Eye (tissue), 1 donor: ENCODE measurements around the gene SRP14.
"Not testable (repeated sequence)": the region's sequence is repeated elsewhere in the genome, so short reads cannot be mapped to it uniquely, and the experiment has no call there.

Experiments
- DNase-seq: peaks from one replicate; pipeline ENCODE4 v3.0.0-alpha.2; 2015

SRP14 gene

DNA sequence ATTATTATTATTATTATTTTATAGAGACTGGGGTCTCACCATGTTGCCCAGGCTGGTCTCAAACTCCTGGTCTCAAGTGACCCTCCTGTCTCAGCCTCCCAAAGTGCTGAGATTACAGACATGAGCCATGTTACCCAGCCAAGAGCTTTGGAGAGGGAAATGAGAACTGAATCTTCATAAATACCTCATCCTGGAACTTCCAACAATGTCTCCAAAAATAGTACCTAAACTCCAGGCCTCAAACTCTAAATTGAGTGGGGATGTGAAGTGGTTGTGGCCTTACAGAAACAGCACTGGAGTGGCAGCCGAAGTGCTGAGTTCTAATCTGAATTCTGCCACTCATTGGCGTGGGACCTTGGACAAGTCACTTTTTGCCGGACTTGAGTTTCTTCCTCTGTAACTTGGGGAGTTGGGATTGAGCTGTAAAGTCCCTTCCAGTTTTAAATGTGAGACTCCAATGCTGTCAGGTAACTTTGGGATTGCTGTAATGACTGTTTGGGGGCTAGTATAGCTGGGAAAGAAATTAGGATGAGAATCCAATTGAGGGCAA, 10.0 kb upstream of the SRP14 start:
- DNase-seq: no peak

DNA sequence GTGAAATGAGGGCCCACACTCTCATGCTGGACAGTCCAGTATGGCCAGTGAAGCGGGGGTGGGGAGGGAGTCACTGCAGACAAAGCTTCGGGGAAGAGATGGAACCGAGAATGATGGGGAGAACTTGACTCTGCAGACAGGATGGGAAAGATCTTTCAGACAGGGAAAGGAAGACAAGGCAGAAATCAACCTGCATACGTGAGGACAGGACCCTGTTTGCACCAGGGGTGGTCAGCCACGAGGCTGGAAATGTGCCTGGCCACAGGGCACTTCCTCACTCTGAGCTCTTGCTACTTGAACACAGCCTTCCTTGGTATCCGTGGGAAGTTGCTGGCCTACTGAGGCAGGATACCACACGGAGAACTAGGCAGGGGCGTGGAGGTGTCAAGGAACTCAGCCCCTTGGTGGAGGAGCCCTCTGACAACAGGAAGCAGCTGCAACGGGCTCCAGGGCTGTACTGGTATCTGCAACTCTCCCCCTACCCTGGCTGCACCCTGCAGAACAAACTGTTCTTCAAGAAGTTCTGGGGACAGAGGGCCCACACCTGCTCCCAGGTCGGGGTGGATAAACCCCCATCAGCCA, 9.3 kb upstream of the SRP14 start:
- no peak for DNase-seq

DNA sequence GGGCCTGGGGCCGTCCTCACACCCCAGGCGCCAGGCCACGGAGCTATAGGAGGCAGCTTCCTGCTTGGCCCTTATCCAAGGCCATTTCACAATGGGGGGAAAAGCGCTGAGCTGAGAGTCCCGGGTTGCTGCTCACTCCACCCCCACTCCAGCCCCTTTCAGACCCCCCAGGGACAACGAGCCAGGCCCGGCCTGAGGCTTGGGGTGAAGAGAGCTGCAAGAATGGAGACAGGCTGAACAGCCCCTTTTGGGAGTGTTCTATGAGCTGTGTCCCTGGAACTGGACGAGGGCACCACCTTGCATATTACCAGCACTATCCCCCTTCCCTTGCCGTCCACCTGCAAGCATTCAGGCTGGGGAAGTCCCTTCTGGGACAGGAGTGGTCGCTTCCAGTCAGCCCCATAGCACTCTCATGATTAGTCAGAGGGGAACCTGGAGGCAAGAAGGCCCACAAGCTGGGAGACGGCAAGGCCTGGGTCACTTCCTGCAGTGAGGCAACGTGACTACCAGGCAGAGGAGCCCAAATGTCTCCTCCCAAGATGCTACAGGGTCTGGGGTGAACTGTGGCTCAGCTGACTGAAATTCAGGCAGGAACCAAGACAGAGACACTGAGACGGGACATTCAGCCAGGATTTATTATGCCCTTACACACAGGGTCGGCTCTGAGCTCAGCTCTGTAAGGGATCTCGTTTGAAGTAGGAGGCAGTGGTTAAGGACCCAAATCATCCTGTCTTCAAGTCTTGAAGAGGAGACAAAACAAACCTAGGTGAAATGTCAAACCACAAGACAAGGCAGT, 8.6 kb upstream of the SRP14 start:
- no peak for DNase-seq

DNA sequence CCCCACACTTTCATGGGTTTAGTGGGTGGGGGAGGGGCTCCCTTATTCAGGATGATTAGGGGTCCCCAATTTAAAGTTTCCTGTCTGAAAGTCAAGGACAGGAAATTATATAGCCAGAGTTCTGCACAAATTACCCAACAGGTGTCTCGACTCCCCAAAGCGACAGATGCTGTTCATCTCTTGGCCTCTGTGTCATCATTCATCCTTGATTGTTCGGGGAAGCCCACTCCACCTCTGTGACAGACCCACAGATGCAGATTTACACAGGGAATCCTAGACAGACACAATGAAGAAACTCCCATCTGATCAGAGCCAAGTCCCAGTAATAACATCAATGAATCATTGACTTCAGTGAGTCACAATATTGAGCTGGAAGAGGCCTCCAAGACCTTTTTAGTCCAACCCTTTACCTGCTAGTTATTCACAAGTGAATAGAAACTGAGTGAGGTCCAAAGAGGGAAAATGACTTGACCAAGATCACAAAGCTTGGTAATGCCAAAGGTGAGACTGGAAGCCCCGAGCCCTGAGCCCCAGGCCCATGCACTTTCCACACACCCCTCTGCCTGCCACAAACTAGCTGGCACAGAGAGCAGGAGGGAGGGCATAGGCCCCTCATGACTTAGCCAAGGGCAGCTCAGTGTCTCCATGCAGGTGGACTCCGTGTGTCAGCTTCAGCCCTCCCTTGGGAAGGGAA, 7.9 kb upstream of the SRP14 start:
- no peak for DNase-seq

DNA sequence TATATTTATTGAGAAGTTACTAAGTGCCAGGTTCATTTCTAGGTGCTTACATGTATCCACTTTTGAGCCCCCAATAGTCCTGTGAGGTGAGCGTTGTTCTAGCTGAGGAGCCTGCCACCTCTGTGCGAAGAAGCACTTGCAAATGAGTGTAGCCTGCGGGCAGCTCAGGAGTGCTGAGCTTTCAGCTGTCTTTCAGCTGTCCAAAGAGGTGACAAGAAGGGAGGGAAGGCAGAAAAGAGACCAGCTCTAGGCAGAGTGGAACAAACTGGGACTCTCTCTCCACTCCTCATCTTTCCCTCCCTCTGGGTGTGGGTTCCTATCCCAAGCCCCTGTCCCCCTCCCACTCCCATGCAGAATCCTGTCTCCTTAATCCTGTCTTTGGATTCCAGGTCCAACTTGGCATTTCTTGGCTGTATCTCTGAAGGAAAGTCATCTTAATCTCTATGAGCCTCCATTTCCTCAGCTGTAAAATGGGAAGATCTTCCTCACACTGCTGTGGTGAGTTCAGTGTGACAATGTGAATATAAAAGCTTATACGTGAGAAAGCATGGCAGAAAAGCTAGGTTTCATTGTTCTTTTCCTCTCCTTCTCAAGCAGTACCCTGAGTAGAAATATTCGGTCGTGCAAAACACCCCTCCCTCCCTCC, 6.7 kb upstream of the SRP14 start:
- no peak for DNase-seq

DNA sequence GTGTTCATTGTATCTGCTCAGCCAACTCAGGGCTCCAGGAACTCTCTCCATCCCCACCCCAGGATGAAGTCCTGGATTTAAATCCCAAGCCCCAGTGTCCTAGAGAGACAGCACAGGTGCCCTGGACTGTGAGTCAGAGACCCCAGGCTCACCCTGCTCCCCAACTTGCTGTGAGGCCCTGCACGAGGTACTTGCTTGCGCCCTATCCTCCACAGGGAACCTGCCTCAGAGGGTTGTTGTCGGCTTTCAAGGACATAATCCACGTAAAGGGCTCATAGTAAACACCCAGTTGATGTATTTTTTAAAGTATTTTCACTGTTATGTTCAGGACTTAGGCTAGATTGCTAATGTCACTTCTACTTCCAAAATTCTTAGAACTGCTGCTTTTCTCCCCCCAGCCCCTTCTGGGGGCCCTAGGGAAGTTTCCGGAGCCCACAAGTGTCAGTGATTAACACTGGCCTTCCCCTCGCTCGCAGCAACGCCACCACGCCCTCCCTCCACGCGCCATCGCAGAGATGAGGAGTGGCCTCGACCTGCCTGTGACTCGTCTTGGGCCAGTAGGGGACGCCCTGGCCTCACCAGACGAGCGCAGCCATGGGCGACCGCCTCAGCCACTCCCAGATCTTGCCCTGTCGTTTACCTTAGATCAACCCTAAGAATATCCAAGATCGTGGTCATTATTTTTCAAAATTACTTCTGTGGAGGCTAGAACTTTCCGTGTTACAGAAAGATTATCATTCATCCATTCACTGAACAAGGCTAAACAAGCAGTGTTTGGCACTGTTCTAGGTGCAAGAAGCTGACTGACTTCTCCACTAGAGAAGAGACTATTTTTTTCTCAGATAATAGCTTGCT, 6.0 kb upstream of the SRP14 start:
- DNase-seq: peak; percentile 88

DNA sequence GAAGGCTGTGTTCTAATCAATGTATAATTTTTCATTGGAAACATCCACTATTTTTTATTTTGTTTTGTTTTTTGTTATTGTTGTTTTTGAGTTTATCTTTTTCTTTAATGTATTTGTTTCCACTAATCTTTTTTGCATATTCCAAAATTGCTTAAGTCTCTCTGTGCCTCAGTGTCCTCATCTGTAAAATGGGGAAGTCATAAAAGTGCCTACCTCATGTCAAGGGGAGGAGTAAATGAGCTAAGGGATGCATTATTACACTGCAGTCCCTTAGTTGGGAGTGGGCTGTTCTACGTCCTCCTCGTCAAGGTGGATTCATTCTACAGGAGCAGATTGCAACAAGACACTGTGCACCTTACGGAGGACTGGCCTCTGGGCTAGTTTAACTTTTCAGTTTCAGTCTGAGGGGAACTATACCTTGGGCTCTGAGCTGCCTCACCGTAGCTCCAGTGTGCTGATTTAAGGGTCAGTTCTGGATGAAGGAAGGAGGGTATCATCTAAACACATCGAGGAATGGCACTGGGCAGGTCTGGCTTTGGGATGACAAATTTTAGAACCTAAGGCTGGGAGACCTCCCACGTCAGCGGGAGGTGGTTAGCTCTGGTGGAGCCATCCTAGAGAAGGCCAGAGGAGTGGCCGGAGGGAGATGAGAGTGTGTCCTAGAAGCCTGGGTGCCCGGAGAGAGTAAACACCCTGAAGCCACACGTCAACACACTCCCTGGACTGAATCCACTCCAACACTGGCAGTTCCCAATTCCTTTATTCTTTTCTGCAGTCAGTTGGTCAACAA, 5.1 kb upstream of the SRP14 start:
- no peak for DNase-seq

DNA sequence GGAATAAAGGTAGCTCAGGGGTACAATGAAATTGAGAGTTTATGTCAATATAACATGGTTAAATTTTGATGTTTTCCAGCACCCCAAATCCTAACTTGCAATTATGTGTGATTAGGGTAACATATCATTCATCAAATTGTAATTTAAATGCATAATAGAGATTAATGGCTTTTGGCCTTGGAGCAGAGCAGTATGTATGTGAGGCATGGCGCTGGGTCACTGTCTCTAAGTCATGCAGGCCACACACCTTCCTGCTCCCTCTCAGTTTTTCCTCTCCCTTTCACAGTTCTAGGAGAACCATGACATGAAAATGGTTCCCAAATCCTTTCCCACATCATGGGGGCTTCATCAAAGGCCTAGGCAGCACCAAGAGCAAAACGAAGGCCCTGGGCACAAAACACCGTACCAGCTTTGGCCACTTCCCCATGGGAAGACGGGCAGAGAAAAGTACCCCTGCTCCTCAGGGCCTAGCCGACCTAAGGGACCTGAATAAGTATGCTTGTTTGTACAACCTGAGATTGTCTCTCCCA, 3.9 kb upstream of the SRP14 start:
- no peak for DNase-seq

DNA sequence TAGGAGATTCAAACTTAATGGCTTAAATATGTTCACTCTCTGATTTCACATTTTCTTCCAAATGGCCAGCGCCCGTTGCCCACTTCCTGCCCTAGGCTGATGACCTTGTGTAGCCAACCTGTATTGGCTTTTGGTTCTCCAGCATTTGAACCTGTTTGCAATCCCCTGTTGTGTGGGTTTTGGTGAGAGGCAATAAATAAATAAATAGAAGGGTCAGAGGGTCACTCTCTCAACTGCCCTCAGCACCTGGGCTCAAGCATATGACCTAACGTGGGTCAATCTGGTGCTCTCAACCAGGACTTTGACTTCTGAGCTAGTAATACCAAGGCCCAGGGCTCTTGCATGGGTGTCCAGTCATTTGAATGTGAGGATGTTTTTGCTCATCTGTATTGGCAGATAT, 1.8 kb upstream of the SRP14 start:
- DNase-seq: no peak

DNA sequence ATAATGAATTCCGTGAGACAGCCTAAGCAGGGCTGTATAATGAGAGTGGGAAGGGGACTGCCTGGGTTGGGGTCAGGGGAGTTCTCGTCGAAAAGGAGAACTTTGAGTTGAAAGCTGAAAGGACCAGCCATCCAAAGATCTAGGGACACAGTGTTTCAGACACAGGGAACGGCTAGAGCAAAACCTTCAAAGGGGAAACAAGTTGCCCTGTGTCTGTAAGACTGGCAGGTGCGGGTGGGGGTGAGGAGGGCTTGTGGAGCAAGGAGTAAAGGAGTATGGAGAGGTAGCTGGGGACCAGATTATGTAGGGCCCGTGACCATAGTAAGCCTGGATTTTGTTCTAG, 1.3 kb upstream of the SRP14 start:
- no peak for DNase-seq

DNA sequence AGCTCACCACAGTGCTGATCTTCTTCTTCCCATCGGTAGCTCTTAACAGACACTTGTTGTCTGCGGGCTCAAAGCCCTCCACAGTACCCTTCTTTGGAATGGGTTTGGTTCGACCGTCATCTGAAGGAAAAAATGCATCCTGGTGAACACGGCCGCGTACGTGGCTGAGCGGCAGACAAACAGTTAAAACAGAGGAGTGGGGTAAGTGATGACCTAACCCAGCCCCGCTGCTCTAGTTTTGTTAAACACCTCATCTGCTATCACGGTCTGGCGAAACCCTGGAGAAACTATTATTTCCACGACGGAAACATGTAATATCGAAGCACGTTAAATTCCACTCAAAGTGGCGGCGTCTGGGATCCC, 725 bp downstream of the SRP14 start:
- DNase-seq: no peak

DNA sequence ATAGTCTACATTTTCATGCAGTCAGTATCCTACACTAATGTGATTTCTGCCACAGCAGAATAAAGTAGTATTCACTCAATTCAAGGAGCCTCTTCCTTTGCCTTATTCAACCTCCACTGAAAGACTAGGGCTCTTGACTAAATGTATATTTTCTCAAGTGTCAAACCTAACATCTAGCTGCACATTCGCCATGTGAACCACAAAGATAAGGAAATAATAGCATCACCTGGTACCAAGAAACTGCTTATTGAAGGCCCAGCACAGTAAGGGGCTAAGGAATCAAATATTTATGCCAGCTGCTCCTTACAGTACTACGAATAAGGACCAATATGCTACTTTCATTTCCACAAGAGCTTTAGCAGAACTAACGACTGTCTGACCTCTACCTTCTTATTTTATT, 1.3 kb downstream of the SRP14 start:
- DNase-seq: no peak

DNA sequence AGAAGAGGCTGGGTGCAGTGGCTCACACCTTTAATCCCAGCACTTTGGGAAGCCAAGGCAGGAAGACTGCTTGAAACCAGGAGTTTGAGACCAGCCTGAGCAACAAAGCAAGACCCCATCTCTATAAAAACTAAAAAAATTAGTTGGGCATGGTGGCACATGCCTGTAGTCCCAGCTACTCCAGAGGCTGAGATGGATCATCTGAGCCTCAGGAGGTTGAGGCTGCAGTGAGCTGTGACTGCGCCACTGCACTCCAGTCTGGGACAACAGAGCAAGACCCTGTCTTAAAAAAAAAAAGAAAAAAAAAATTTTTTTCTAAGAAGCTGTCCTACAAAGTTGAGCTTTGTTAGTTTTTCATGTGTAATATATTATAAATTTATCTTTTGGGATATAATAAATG, 3.8 kb downstream of the SRP14 start:
- DNase-seq: not testable (repeated sequence)

DNA sequence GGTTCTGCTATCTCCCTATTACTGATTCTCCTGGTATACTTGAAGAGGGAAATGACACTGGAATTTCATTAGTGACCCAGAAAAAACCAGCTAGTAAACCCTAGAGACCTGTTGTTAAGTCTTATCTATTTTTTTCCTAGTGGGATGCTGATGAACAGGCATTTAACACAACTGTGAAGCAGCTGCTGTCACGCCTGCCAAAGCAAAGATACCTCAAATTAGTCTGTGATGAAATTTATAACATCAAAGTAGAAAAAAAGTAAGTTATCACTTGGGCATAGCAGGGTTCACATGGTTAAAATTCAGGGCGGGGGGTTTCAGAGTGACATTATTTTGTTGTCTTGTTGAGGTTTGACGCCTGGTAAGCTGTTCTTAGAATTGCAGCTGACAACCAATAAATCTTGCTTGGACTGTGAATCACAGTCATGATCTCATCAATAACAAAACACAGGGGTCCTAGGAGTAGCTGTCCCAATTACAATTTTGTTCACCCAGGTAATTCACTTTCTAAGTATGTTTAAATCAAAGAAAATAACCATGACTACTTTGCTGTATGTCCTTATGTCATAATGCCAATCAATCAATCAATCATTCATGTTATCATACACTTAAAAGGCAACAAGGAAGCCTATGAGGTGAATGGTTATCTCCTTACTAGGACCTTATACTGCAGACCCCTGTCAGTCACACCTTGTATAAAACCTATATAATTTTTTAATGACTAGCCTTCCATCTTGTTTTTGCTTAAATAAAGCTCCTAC, 4.6 kb downstream of the SRP14 start:
- DNase-seq: no peak

DNA sequence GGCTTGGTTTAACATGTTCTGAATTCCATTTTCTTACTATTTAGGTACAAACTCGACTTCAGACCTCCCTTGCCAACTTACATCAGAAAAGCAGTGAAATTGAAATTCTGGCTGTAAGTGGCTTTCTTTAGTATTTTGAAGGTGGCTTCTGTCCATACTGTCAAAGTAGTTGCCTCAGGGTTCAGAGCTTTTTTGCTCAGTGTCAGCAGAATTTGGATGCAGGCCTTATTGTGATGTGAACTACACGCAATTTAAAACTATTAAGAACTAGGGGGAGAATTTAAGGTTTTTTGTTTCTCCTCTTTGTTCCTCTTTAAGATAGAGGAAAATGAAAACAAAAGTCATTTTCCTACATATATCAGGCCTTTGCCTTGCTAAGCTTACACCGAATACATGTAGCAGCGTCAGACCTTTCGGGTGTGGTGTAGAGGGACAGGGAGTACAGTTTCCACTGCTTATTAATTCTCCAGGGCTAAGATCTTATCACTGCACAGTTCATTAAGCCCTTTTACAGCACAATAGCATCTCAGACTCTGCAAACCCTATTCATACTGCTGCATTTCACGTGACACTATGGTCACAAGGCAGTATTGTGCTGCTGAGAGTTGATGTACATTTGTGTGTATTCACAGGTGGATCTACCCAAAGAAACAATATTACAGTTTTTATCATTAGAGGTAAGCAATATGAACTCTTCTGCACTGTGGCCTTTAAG, 6.7 kb downstream of the SRP14 start:
- no peak for DNase-seq

DNA sequence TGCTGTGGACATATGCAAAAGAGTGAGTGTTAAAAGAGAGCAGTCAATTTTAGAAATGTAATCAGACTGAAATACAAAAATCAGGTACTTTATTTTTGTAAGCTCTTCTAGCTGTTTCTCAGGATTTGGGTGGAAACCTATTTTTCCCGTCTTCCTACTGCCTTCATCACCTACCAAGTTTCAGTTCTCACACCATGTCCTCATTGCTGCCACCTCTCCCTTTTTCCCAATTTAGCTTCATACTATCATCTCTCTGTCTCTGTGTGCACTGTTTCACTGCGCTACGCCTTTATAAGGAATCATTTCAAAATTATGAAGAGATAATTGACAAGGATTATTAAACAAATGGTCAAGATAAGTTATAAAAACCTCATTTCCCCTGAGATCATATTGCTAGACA, 7.7 kb downstream of the SRP14 start:
- DNase-seq: no peak

DNA sequence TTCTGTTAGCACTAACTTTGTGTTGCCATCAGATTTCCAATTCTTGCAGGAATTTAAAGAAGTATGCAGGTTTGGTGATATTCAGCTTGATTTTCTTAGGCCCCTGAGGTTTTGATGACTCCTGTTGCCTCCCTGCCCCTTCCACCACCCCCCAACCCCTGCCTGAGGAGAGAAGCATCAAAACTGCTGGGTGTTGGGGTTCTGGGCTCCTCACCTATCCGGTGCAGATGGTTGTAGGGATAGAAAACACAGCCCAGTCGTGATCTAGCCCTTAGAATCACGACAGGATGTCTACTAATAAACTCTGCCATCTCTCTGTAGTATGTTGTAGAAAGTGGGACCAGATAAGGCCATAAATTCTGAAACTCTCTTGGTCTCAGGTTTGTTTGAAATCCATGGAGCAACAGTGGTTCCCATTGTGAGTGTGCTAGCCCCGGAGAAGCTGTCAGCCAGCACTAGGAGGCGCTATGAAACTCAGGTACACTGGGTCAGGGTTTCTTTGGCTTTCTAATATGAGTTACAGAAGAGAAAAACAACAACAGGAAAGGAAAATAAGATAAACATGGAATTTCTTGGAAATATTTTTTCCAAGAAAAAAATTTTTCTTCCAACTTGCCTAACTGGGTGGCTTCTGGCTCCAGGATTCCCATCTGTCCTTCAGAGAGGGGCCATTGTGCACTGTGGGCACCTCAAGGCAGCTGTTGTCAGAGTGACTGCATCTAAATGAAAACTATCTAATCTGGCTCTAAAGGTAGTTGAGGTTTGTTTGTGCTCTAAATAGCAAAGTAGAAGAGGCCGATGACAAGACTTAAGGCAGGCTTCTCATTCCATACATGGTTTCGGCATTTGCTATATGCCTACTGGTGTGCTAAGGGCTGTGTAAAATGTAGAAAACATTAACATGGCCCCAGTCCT, 8.7 kb downstream of the SRP14 start:
- DNase-seq: peak; percentile 49

DNA sequence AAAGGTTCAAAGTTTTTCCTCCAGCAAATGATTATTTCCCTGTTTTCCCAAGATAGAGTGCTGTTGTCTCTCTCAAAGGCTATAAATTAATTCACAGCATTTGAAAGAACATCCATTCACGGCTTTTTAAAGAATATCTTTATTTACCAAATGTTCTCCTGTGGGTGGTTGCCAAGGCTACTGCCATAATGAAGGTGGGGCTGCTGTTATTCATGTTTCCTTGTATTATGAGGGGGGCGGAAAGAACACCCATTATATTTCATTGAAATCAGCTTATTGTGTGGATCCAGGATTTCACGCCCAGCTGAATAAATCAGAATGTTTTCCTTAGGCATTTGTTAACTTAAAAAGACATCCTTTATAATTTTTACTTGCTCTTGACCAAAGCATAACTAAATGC, 10.1 kb downstream of the SRP14 start:
- DNase-seq: no peak

DNA sequence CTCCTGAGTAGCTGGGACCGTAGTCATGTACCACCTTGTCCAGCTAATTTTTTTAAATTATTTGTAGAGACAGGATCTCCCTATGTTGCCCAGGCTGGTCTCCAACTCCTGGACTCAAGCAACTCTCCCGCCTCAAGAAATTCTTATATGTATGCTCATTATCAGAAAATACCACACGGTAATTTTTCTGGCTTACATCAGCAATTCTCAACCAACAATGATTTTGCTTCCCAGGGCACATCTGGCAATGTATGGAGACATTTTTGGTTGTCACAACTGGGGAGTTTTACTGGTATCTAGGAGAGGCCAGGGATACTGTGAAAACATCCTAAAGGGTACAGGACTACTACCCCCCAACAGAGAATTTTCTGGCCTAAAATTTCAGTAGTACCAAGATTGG, 10.8 kb downstream of the SRP14 start:
- DNase-seq: no peak
